Endothelial cell of umbilical vein (primary cell): Measurements from ENCODE around the gene TUBB4B.

Experiments used
- CTCF ChIP-seq, 2 donors: IDR thresholded peaks; 1 replicate in 1 of 2; 2 replicates in 1 of 2; pipeline ENCODE4 v1.5.1; 2011; ENCODE audit warnings: low read length in 2 of 2, mild to moderate bottlenecking in 2 of 2, moderate library complexity in 2 of 2, control low read depth in 1 of 2, inconsistent platforms in 1 of 2, low read depth in 1 of 2; ENCODE audit not compliant: insufficient read depth in 1 of 2; ENCODE audit errors: extremely low read depth in 1 of 2
- EZH2 ChIP-seq: IDR thresholded peaks from 2 replicates; pipeline ENCODE4 v1.6.1; 2012; ENCODE audit warnings: borderline replicate concordance, low read depth, mild to moderate bottlenecking, moderate library complexity, low read length, inconsistent platforms; ENCODE audit not compliant: severe bottlenecking
- GATA2 ChIP-seq: IDR thresholded peaks from 2 replicates; pipeline ENCODE4 v1.7.0; 2011; ENCODE audit warnings: low read depth, mild to moderate bottlenecking, moderate library complexity, mixed read lengths, low read length; ENCODE audit not compliant: insufficient read length, insufficient read depth
- JUN ChIP-seq: IDR thresholded peaks from 2 replicates; pipeline ENCODE4 v1.6.1; 2011; ENCODE audit warnings: borderline replicate concordance, low read depth; ENCODE audit not compliant: insufficient read length, insufficient read depth
- MAX ChIP-seq: IDR thresholded peaks from 2 replicates; pipeline ENCODE4 v1.6.1; 2011; ENCODE audit not compliant: insufficient read depth, insufficient read length
- POLR2A ChIP-seq: IDR thresholded peaks from 2 replicates; pipeline ENCODE4 v1.6.1; 2012; ENCODE audit warnings: low read depth, mild to moderate bottlenecking, control low read depth, low read length
- POLR2AphosphoS5 ChIP-seq: IDR thresholded peaks from 2 replicates; pipeline ENCODE4 v1.6.1; 2012; ENCODE audit warnings: low read depth, mild to moderate bottlenecking, control low read depth, low read length, moderate library complexity; ENCODE audit not compliant: insufficient read depth

GRCh38 chr9:137227853-137228505, 13.1 kb upstream of the TUBB4B start:
- TF ChIP-seq GATA2 (no peak), CTCF (IDR thresholded peaks at IDR 0.05; ENCODE audit: extremely low read depth in 1 of 2, insufficient read depth in 1 of 2, low read depth in 1 of 2, low read length in 2 of 2) (no peak), JUN (no peak), POLR2AphosphoS5 (no peak), POLR2A (no peak), MAX (no peak), EZH2 (no peak)
